OCI-LY1 (cell line): ENCODE measurements around the gene SLC4A11.

ENCODE experiments used
- H2AFZ ChIP-seq: fragments of 200-600 bp; sonication (generic), shearing (Covaris generic); 2 replicates; pipeline ENCODE4 v1.6.0; 2014; ENCODE audit warnings: antibody characterized with exemption, mild to moderate bottlenecking, low read length
- H3F3A ChIP-seq: fragments of 200-600 bp; sonication (generic), shearing (Covaris generic); 2 replicates; pipeline ENCODE4 v1.6.0; 2014; ENCODE audit warnings: mild to moderate bottlenecking, antibody characterized with exemption, low read length, moderate library complexity; ENCODE audit not compliant: insufficient read depth
- H3K27ac ChIP-seq: fragments of 200-600 bp; sonication (generic); 2 replicates; pipeline ENCODE4 v1.5.1; 2014; ENCODE audit warnings: low read length, mixed run types, mild to moderate bottlenecking, low read depth; ENCODE audit not compliant: poor library complexity, severe bottlenecking
- H3K27me3 ChIP-seq: fragments of 200-600 bp; sonication (generic); 2 replicates; pipeline ENCODE4 v1.6.0; 2014; ENCODE audit warnings: antibody characterized with exemption, mild to moderate bottlenecking, low read length, moderate library complexity; ENCODE audit not compliant: insufficient read depth
- H3K36me3 ChIP-seq: fragments of 200-600 bp; sonication (generic); 2 replicates; pipeline ENCODE4 v1.6.1; 2014; ENCODE audit warnings: mild to moderate bottlenecking, antibody characterized with exemption, low read length, moderate library complexity, mixed read lengths; ENCODE audit not compliant: insufficient read depth
- H3K4me1 ChIP-seq: fragments of 200-600 bp; sonication (generic); 2 replicates; pipeline ENCODE4 v1.5.1; 2014; ENCODE audit warnings: mild to moderate bottlenecking, low read length, moderate library complexity; ENCODE audit not compliant: insufficient read depth, severe bottlenecking
- H3K4me2 ChIP-seq: fragments of 200-600 bp; sonication (generic), shearing (Covaris generic); 2 replicates; pipeline ENCODE4 v1.6.1; 2014; ENCODE audit warnings: low read length
- H3K4me3 ChIP-seq: fragments of 200-600 bp; sonication (generic); 2 replicates; pipeline ENCODE4 v1.5.1; 2014; ENCODE audit warnings: low read length, low read depth, mild to moderate bottlenecking, mixed read lengths; ENCODE audit not compliant: poor library complexity, severe bottlenecking
- H3K79me2 ChIP-seq: fragments of 200-600 bp; shearing (Covaris generic); 2 replicates; pipeline ENCODE4 v1.6.1; 2016; ENCODE audit warnings: mixed run types, low read length, mixed read lengths; ENCODE audit not compliant: insufficient read depth
- H3K9ac ChIP-seq: fragments of 200-600 bp; sonication (generic), shearing (Covaris generic); 2 replicates; pipeline ENCODE4 v1.6.1; 2014; ENCODE audit warnings: mild to moderate bottlenecking, low read length, mixed read lengths
- H3K9me2 ChIP-seq: fragments of 200-600 bp; sonication (generic), shearing (Covaris generic); 2 replicates; pipeline ENCODE4 v1.6.1; 2014; ENCODE audit warnings: low read depth, mild to moderate bottlenecking, low read length, mixed read lengths
- H3K9me3 ChIP-seq: fragments of 200-600 bp; shearing (Covaris generic); 2 replicates; pipeline ENCODE4 v1.6.1; 2014; ENCODE audit warnings: low read length, mixed read lengths
- H4K20me1 ChIP-seq: fragments of 200-600 bp; sonication (generic), shearing (Covaris generic); 2 replicates; pipeline ENCODE4 v1.6.0; 2016; ENCODE audit warnings: mild to moderate bottlenecking, low read length; ENCODE audit not compliant: insufficient read depth
- EZH2 ChIP-seq: fragments of 200-600 bp; sonication (generic), shearing (Covaris generic); IDR thresholded peaks from 2 replicates; pipeline ENCODE4 v1.8.0; 2017; ENCODE audit warnings: borderline replicate concordance, mixed run types, mild to moderate bottlenecking, antibody characterized with exemption, low read length, moderate library complexity, mixed read lengths
- TF ChIP-seq, protein P1 (sequence below): fragments of 200-600 bp; sonication (generic), shearing (Covaris generic); IDR thresholded peaks from 2 replicates; pipeline ENCODE4 v1.5.1; 2017; ENCODE audit warnings: mild to moderate bottlenecking, antibody characterized with exemption, low read length, moderate library complexity, mixed read lengths

Gene SLC4A11

DNA sequence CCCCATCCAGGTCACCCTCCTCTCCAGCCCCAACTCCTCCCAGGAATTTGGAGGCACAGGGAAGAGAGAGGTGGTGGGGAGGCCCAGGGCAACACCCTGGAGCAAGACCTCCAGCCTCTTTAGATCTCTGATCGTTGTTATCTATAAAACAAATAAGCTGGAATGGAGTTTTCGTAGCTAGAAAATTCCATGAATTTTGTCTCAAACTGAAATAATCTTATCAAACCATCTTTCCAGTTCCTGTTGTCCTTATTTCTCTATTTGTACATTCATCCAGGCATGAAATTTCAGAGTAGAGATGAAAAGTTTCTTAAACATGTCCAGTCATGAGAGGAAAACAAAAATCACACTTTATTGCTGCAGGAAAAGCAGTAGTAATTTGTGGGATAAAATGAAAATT is 6.2 kb upstream of the SLC4A11 start:
- no peak overlapping the region for H3K4me2 ChIP-seq
- H3F3A ChIP-seq, result no peaks in the 10 kb centered on the region
- no peaks in the 10 kb centered on the region for H3K9me3 ChIP-seq
- H3K9ac ChIP-seq, result no peak overlapping the region
- H3K4me1 ChIP-seq, result no peaks in the 10 kb centered on the region
- H3K4me3 ChIP-seq, result no peak overlapping the region
- no peak for TF ChIP-seq EZH2
- TF ChIP-seq, protein P1, sequence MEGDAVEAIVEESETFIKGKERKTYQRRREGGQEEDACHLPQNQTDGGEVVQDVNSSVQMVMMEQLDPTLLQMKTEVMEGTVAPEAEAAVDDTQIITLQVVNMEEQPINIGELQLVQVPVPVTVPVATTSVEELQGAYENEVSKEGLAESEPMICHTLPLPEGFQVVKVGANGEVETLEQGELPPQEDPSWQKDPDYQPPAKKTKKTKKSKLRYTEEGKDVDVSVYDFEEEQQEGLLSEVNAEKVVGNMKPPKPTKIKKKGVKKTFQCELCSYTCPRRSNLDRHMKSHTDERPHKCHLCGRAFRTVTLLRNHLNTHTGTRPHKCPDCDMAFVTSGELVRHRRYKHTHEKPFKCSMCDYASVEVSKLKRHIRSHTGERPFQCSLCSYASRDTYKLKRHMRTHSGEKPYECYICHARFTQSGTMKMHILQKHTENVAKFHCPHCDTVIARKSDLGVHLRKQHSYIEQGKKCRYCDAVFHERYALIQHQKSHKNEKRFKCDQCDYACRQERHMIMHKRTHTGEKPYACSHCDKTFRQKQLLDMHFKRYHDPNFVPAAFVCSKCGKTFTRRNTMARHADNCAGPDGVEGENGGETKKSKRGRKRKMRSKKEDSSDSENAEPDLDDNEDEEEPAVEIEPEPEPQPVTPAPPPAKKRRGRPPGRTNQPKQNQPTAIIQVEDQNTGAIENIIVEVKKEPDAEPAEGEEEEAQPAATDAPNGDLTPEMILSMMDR, result no peak
- no peaks in the 10 kb centered on the region for H3K36me3 ChIP-seq
- no peaks in the 10 kb centered on the region for H4K20me1 ChIP-seq
- no peak overlapping the region for H3K27ac ChIP-seq
- H3K79me2 ChIP-seq, result no peaks in the 10 kb centered on the region
- H3K27me3 ChIP-seq, result no peaks in the 10 kb centered on the region
- H3K9me2 ChIP-seq, result no peaks in the 10 kb centered on the region
- no peak overlapping the region for H2AFZ ChIP-seq

DNA sequence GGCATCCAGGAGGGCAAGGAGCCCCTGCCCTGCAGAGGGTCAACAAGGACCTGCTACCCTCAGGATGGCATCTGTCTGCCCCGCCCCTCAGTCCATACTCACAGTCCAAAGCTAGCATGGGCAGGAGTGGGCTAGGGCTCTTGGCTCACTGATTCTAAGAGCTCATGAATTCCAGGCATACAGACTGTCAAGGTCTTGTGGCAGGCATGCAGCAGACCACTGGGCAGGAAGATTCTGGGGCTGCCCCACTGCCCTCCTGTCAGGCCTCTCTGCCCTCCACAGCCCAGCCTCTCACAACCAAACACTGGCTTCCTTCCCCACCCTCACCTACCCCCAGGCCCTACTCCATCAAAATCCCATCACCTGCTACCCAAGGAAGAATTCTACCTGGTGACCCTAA is 5.6 kb upstream of the SLC4A11 start:
- H4K20me1 ChIP-seq, result no peaks in the 10 kb centered on the region
- no peaks in the 10 kb centered on the region for H3K36me3 ChIP-seq
- no peak overlapping the region for H3K4me2 ChIP-seq
- no peaks in the 10 kb centered on the region for H3K79me2 ChIP-seq
- H2AFZ ChIP-seq, result no peak overlapping the region
- no peak overlapping the region for H3K27ac ChIP-seq
- TF ChIP-seq, protein P1, result no peak
- TF ChIP-seq EZH2, result no peak
- H3K9me2 ChIP-seq, result no peaks in the 10 kb centered on the region
- no peak overlapping the region for H3K4me3 ChIP-seq
- 0 out of 2 replicates have a peak, but pooled peaks cover 3% of the 10 kb centered on the region for H3K27me3 ChIP-seq
- no peak overlapping the region for H3K9ac ChIP-seq
- H3F3A ChIP-seq, result no peaks in the 10 kb centered on the region
- H3K4me1 ChIP-seq, result no peaks in the 10 kb centered on the region
- H3K9me3 ChIP-seq, result no peaks in the 10 kb centered on the region

DNA sequence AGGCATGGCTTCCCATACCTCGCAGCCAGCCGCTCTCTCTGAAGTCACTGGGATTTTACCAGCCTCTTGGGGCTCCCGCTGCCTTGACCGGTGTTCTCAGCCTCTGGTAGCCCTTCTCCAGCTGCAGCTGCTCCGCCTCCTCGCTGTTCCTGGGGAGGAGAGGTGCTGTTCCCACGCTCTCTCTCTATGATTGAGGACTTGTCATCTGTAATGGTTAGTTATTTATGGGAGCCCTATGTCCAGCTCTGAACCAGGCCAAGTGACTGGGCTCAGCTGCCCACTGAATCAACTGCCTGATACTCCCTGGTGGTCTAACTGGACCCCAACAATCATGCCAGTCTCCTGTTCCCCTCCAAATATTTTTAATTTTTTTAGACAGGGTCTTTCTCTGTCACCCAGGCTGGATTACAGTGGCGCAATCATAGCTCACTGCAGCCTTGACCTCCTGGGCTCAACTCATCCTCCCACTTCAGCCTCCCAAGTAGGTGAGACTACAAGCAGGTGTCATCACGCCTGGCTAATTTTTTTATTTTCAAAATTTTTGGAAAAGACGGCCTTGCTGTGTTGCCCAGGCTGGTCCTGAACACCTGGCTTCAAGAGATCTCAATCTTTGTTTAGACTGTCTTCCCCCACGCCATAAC is 4.8 kb upstream of the SLC4A11 start:
- no peaks in the 10 kb centered on the region for H3K36me3 ChIP-seq
- 0 out of 2 replicates have a peak, but pooled peaks cover 7% of the 10 kb centered on the region for H3K27me3 ChIP-seq
- H3K4me1 ChIP-seq, result peaks cover 4% of the 10 kb centered on the region
- H4K20me1 ChIP-seq, result no peaks in the 10 kb centered on the region
- no peak overlapping the region for H3K4me3 ChIP-seq
- no peaks in the 10 kb centered on the region for H3F3A ChIP-seq
- no peaks in the 10 kb centered on the region for H3K9me2 ChIP-seq
- TF ChIP-seq EZH2, result no peak
- H3K79me2 ChIP-seq, result no peaks in the 10 kb centered on the region
- H2AFZ ChIP-seq, result no peak overlapping the region
- H3K9me3 ChIP-seq, result no peaks in the 10 kb centered on the region
- no peak overlapping the region for H3K27ac ChIP-seq
- H3K9ac ChIP-seq, result no peak overlapping the region
- no peak overlapping the region for H3K4me2 ChIP-seq

DNA sequence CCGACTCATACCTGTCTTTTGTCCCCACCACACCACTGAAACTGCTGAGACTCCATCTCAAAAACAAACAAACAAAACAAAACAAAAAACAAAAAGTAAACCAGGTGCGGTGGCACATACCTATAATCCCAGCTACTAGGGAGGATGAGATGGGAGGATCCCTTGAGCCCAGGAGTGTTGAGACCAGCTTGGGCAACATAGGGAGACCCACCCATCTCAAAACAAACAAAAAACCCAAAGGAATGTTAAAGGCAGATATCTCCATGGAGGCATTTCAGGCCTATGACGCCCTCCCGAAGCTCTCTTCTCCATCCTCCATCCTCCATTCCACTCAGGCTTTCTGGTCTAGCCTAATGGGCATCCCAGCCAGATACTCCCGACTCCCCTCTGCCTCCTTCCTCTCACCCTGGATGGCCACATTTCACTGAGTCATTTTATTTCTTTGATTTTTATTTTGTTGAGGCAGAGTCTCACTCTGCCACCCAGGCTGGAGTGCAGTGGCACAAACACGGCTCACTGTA is 3.2 kb upstream of the SLC4A11 start:
- no peak overlapping the region for H3K4me3 ChIP-seq
- peaks cover 4% of the 10 kb centered on the region for H3K4me1 ChIP-seq
- H3K4me2 ChIP-seq, result no peak overlapping the region
- H3K9me2 ChIP-seq, result no peaks in the 10 kb centered on the region
- no peaks in the 10 kb centered on the region for H3F3A ChIP-seq
- H3K9ac ChIP-seq, result no peak overlapping the region
- 0 out of 2 replicates have a peak, but pooled peaks cover 7% of the 10 kb centered on the region for H3K27me3 ChIP-seq
- TF ChIP-seq, protein P1, result no peak
- TF ChIP-seq EZH2, result no peak
- H3K36me3 ChIP-seq, result no peaks in the 10 kb centered on the region
- H2AFZ ChIP-seq, result no peak overlapping the region
- H3K9me3 ChIP-seq, result no peaks in the 10 kb centered on the region
- no peaks in the 10 kb centered on the region for H4K20me1 ChIP-seq
- no peaks in the 10 kb centered on the region for H3K79me2 ChIP-seq
- H3K27ac ChIP-seq, result no peak overlapping the region
